Parathyroid adenoma (tissue), 2 donors: Measurements from ENCODE around the gene STYXL2.

Source experiments
- H2AFZ ChIP-seq: fragments of 300-600 bp; sonication (generic); one replicate; pipeline ENCODE4 v1.7.0; 2017; ENCODE audit warnings: antibody characterized with exemption, mild to moderate bottlenecking
- H3K27ac ChIP-seq: fragments of 300-600 bp; sonication (generic); one replicate; pipeline ENCODE4 v1.7.0; 2017
- H3K27me3 ChIP-seq: fragments of 300-600 bp; sonication (generic); one replicate; pipeline ENCODE4 v1.7.0; 2017; ENCODE audit warnings: low read length; ENCODE audit not compliant: control insufficient read depth, insufficient read depth
- H3K36me3 ChIP-seq: fragments of 300-600 bp; sonication (generic); one replicate; pipeline ENCODE4 v1.7.0; 2017; ENCODE audit warnings: low read length; ENCODE audit not compliant: control insufficient read depth, insufficient read depth
- H3K4me1 ChIP-seq: fragments of 300-600 bp; sonication (generic); one replicate; pipeline ENCODE4 v1.7.0; 2017; ENCODE audit warnings: control low read depth
- H3K4me2 ChIP-seq: fragments of 300-600 bp; sonication (generic); one replicate; pipeline ENCODE4 v1.7.0; 2017; ENCODE audit warnings: low read length
- H3K4me3 ChIP-seq: fragments of 300-600 bp; sonication (generic); one replicate; pipeline ENCODE4 v1.7.0; 2017; ENCODE audit warnings: low read depth, low read length
- H3K79me2 ChIP-seq: fragments of 300-600 bp; sonication (generic); one replicate; pipeline ENCODE4 v1.7.0; 2017; ENCODE audit warnings: control low read depth
- H3K9ac ChIP-seq: fragments of 300-600 bp; sonication (generic); one replicate; pipeline ENCODE4 v1.7.0; 2017; ENCODE audit warnings: mild to moderate bottlenecking
- H3K9me3 ChIP-seq: fragments of 300-600 bp; sonication (generic); one replicate; pipeline ENCODE4 v1.7.0; 2017; ENCODE audit warnings: low read length; ENCODE audit not compliant: control insufficient read depth
- CTCF ChIP-seq: fragments of 300-600 bp; sonication (generic); IDR thresholded peaks from one replicate; pipeline ENCODE4 v1.7.0; 2017; ENCODE audit warnings: antibody characterized with exemption, mild to moderate bottlenecking
- donor health status: primary hyperparathyroidism.

The STYXL2 gene

GRCh38 chr1:167102906-167103573 lies 9.2 kb downstream of the STYXL2 start:
- Histone ChIP-seq H3K79me2 (no peaks in the 10 kb centered on the region), H3K9ac (no peak overlapping the region), H3K4me2 (no peak overlapping the region), H3K4me3 (no peak overlapping the region), H3K27me3 (no peaks in the 10 kb centered on the region), H2AFZ (no peak overlapping the region), H3K27ac (no peak overlapping the region), H3K9me3 (no peaks in the 10 kb centered on the region), H3K4me1 (no peaks in the 10 kb centered on the region), H3K36me3 (no peaks in the 10 kb centered on the region)
- TF ChIP-seq CTCF = no peak

GRCh38 chr1:167104256-167104633 lies 10.4 kb downstream of the STYXL2 start:
- Histone ChIP-seq H3K9me3 (no peaks in the 10 kb centered on the region), H3K27ac (no peak overlapping the region), H3K9ac (no peak overlapping the region), H2AFZ (no peak overlapping the region), H3K4me1 (no peaks in the 10 kb centered on the region), H3K4me3 (no peak overlapping the region), H3K4me2 (no peak overlapping the region), H3K27me3 (no peaks in the 10 kb centered on the region), H3K79me2 (no peaks in the 10 kb centered on the region), H3K36me3 (no peaks in the 10 kb centered on the region)
- TF ChIP-seq CTCF = no peak

GRCh38 chr1:167105271-167106118 lies 11.6 kb downstream of the STYXL2 start:
- no peak overlapping the region for H3K27ac ChIP-seq

GRCh38 chr1:167106119-167106461 lies 12.2 kb downstream of the STYXL2 start:
- no peaks in the 10 kb centered on the region for H3K36me3 ChIP-seq
- no peaks in the 10 kb centered on the region for H3K27me3 ChIP-seq
- H3K79me2 ChIP-seq = no peaks in the 10 kb centered on the region
- H3K9ac ChIP-seq = no peak overlapping the region
- H3K4me3 ChIP-seq = no peak overlapping the region
- H3K4me2 ChIP-seq = no peak overlapping the region
- TF ChIP-seq CTCF = no peak
- no peak overlapping the region for H2AFZ ChIP-seq
- no peaks in the 10 kb centered on the region for H3K9me3 ChIP-seq
- no peaks in the 10 kb centered on the region for H3K4me1 ChIP-seq
- H3K27ac ChIP-seq = no peak overlapping the region

More at GRCh38 chr1:167105271-167106118, 11.6 kb downstream of the STYXL2 start:
- H2AFZ ChIP-seq = no peak overlapping the region
- H3K79me2 ChIP-seq = no peaks in the 10 kb centered on the region
- H3K27me3 ChIP-seq = no peaks in the 10 kb centered on the region
- no peaks in the 10 kb centered on the region for H3K4me1 ChIP-seq
- no peak for TF ChIP-seq CTCF
- no peak overlapping the region for H3K4me2 ChIP-seq
- no peaks in the 10 kb centered on the region for H3K36me3 ChIP-seq
- no peaks in the 10 kb centered on the region for H3K9me3 ChIP-seq
- no peak overlapping the region for H3K9ac ChIP-seq
- H3K4me3 ChIP-seq = no peak overlapping the region
